Stomach smooth muscle (tissue), 2 donors: ENCODE results near the gene FAM98C.
"Not testable (repeated sequence)": the region's sequence is repeated elsewhere in the genome, so short reads cannot be mapped to it uniquely, and the experiment has no call there.

Experiments used
- H3K27ac ChIP-seq: one replicate; pipeline ENCODE4 v1.7.0; 2013; ENCODE audit warnings: mild to moderate bottlenecking, low read length, inconsistent platforms
- H3K27me3 ChIP-seq, 2 donors: one replicate each; pipeline ENCODE4 v1.7.0; 2013; ENCODE audit warnings: low read length in 2 of 2; ENCODE audit not compliant: insufficient read depth in 2 of 2, control insufficient read depth in 1 of 2
- H3K36me3 ChIP-seq, 2 donors: one replicate each; pipeline ENCODE4 v1.7.0; 2013; ENCODE audit warnings: low read length in 2 of 2; ENCODE audit not compliant: control insufficient read depth in 2 of 2, insufficient read depth in 2 of 2
- H3K4me1 ChIP-seq: one replicate; pipeline ENCODE4 v1.7.0; 2013; ENCODE audit warnings: low read length; ENCODE audit not compliant: control insufficient read depth, insufficient read depth
- H3K4me3 ChIP-seq, 2 donors: one replicate each; pipeline ENCODE4 v1.7.0; 2013; ENCODE audit warnings: low read length in 2 of 2
- H3K9ac ChIP-seq, 2 donors: one replicate each; pipeline ENCODE4 v1.7.0; 2013; ENCODE audit warnings: low read length in 2 of 2, mild to moderate bottlenecking in 1 of 2
- H3K9me3 ChIP-seq, 2 donors: one replicate each; pipeline ENCODE4 v1.7.0; 2013; ENCODE audit warnings: low read length in 2 of 2; ENCODE audit not compliant: control insufficient read depth in 2 of 2
- donor health status: healthy.
- donor health status: Pancreatic carcinoma.

The FAM98C gene

DNA sequence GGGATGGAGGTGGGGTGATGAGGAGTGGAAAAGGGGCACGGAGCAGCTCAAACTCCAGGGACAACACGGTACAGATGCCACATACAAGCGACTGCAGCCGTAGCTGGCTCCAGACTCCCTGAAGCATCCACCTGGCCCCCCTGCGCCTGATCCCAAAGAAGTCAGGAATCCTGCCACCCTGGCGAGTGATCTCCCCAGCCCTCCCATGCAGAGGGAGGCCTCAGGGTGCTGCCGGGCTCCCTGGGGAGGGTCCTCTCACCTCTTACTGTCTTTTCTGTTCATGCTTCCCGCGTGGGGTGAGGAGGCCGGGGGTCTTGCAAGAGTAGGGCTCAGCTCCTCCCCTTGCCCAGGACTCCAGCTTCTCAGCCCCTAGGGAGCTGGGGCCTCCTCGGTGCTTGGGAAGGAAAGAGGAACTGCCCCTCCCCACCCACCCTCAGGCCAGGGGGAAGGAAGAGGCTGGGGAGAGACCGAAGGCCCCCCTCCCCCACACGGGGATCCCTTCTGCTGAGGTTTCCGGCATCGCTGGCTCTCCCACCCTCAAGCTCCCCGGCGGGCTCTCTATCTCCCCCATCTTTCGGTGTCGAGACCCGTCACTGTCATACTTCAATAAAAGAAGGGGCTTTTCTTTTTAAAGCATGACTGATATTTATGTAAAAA, 23.0 kb downstream of the FAM98C start, which contains the start of gene RASGRP4:
TSS of gene RASGRP4 (minus strand) at position 410 of the 657 bp plus-strand sequence. CDS start at position 282, 128 bp downstream.
- no peaks in the 10 kb centered on the region for H3K36me3 ChIP-seq
- H3K9ac ChIP-seq: no peak within 1 kb of the TSS
- peaks cover 0 to 7% of the 10 kb centered on the region in 2 donors for H3K27me3 ChIP-seq
- peak within 1 kb of the TSS in 1 of 2 donors; percentile 35 for H3K4me3 ChIP-seq
- H3K27ac ChIP-seq: no peak within 1 kb of the TSS
- no peaks in the 10 kb centered on the region for H3K4me1 ChIP-seq
- H3K9me3 ChIP-seq: no peaks in the 10 kb centered on the region

- not testable (repeated sequence) for H3K27ac ChIP-seq, H3K4me3 ChIP-seq, H3K4me1 ChIP-seq, H3K9ac ChIP-seq, H3K9me3 ChIP-seq, H3K36me3 ChIP-seq, H3K27me3 ChIP-seq
These were observed 24.3 kb downstream of the FAM98C start for GRCh38 chr19:38427035-38427677.

DNA sequence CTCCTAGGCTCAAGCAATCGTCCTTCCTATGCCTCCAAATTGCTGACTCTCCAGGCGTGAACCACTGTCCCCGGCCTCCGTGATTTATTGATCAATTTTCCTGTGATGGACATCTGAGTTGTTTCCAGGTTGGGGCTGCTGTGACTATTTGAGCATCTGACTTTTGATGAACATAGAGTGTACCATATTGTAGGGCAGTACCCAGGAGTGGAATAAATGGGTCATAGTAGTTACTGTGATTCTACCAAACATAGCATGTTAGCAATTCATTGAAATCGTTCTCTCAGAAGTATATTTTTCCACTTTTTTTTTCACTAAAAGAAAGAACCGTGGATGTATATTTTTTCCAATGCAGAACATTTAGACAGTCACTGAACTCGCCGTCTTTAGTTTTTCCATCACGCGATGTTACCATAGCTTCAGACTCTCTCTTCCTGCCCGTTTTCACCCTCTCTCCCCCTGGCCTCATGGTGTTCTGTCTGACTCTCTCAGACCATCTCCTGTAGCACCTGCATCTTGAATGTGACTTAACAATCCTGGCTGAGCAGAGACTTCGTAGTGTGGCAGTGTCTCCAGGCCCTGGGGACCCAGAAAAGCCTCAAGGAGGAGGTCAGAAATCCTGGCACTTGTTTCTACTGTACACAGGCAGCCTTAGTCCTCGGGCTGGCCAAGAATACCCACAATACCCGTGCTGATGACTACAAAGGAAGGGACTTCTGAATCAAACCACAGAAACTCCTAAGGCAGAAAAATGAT, 26.3 kb downstream of the FAM98C start:
- H3K27ac ChIP-seq: no peak overlapping the region
- H3K4me1 ChIP-seq: no peaks in the 10 kb centered on the region
- H3K36me3 ChIP-seq: no peaks in the 10 kb centered on the region
- H3K27me3 ChIP-seq: peaks cover 10 to 13% of the 10 kb centered on the region in 2 donors
- no peaks in the 10 kb centered on the region for H3K9me3 ChIP-seq
- no peak overlapping the region for H3K9ac ChIP-seq
- H3K4me3 ChIP-seq: no peak overlapping the region

- no peak overlapping the region for H3K9ac ChIP-seq
- no peaks in the 10 kb centered on the region for H3K4me1 ChIP-seq
- H3K27me3 ChIP-seq: peaks cover 16 to 18% of the 10 kb centered on the region in 2 donors
- H3K9me3 ChIP-seq: no peaks in the 10 kb centered on the region
- H3K4me3 ChIP-seq: no peak overlapping the region
- no peaks in the 10 kb centered on the region for H3K36me3 ChIP-seq
- no peak overlapping the region for H3K27ac ChIP-seq
These were observed 26.9 kb downstream of the FAM98C start for GRCh38 chr19:38429811-38430156.

DNA sequence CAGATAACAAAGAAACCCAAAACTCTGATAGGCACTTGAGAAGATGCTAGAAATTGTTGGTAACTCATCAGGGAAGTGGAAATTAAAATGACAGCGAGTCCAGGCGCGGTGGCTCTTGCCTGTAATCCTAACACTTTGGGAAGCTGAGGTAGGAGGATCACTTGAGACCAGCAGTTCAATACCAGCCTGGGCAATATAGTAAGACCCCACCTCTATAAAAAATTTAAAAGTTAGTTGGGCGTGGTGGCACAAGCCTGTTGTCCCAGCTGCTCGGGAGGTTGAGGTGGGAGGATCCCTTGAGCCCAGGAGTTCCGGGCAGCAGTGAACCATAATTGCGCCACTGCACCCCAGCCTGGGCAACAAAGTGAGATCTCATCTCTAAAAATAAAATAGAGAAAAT, 28.0 kb downstream of the FAM98C start:
- Histone ChIP-seq H3K27ac (no peak overlapping the region), H3K9ac (no peak overlapping the region), H3K9me3 (no peaks in the 10 kb centered on the region), H3K36me3 (no peaks in the 10 kb centered on the region), H3K27me3 (peaks cover 16 to 20% of the 10 kb centered on the region in 2 donors), H3K4me3 (no peak overlapping the region), H3K4me1 (no peaks in the 10 kb centered on the region)

- Histone ChIP-seq H3K4me1 (no peaks in the 10 kb centered on the region), H3K9ac (no peak within 1 kb of the TSS), H3K27ac (no peak within 1 kb of the TSS), H3K36me3 (no peaks in the 10 kb centered on the region), H3K27me3 (peaks cover 16 to 20% of the 10 kb centered on the region in 2 donors), H3K9me3 (no peaks in the 10 kb centered on the region), H3K4me3 (no peak within 1 kb of the TSS)
These were observed 30.4 kb downstream of the FAM98C start, which contains the start of gene RYR1 for GRCh38 chr19:38433268-38433733. Gene RYR1, plus strand, starts transcription at chr19:38433691. Its CDS starts 139 bp downstream, at chr19:38433830.

- H3K9ac ChIP-seq: no peak overlapping the region
These were observed 31.7 kb downstream of the FAM98C start for GRCh38 chr19:38434549-38435051.

GRCh38 chr19:38437295-38437694, 34.4 kb downstream of the FAM98C start:
- Histone ChIP-seq H3K4me1 (no peaks in the 10 kb centered on the region), H3K27ac (no peak overlapping the region), H3K9ac (no peak overlapping the region), H3K4me3 (no peak overlapping the region), H3K9me3 (no peaks in the 10 kb centered on the region), H3K27me3 (peaks cover 19 to 22% of the 10 kb centered on the region in 2 donors), H3K36me3 (no peaks in the 10 kb centered on the region)

More at GRCh38 chr19:38434549-38435051, 31.7 kb downstream of the FAM98C start:
- Histone ChIP-seq H3K9me3 (no peaks in the 10 kb centered on the region), H3K4me3 (no peak overlapping the region), H3K27ac (no peak overlapping the region), H3K4me1 (no peaks in the 10 kb centered on the region), H3K36me3 (no peaks in the 10 kb centered on the region), H3K27me3 (peaks cover 14 to 20% of the 10 kb centered on the region in 2 donors)

DNA sequence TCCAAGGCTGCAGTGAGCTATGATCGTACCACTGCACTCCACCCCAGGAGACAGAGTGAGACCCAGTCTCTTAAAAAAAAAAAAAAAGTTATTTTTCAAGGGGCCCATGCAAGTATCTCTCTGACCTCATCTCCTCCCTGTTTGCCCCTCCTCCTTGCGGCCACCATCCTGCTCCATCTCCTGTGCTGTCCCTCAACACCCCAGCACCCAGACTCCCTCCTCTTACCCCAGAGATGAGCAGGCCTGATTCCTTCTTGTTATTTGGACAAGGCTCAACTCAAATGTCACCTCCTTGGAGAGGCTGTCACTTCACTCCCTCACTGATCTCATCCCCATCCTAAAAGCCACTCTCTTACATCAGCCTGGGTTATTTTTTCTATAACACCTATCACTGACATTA, 35.0 kb downstream of the FAM98C start:
- H3K27ac ChIP-seq: no peak overlapping the region
- H3K9ac ChIP-seq: no peak overlapping the region
- no peaks in the 10 kb centered on the region for H3K9me3 ChIP-seq
- H3K4me3 ChIP-seq: no peak overlapping the region
- no peaks in the 10 kb centered on the region for H3K4me1 ChIP-seq
- no peaks in the 10 kb centered on the region for H3K36me3 ChIP-seq
- H3K27me3 ChIP-seq: peaks cover 19 to 23% of the 10 kb centered on the region in 2 donors

DNA sequence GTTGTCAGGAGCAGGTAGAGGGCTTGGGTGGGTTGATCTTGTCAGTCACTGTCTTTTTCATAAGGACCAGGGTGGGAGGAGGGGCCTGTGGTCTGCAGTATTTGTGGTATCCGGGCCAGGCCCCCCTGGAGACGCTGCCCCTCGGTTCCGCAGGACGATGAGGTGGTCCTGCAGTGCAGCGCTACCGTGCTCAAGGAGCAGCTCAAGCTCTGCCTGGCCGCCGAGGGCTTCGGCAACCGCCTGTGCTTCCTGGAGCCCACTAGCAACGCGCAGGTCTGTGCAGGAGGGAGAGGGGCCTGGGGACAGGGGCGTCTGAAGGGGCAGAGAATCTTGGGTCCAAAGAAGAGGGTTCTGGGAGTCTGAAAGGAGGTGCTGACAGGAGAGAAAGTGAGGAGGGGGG, 37.7 kb downstream of the FAM98C start:
- H3K27me3 ChIP-seq: peaks cover 3 to 5% of the 10 kb centered on the region in 2 donors
- no peaks in the 10 kb centered on the region for H3K4me1 ChIP-seq
- H3K9me3 ChIP-seq: no peaks in the 10 kb centered on the region
- H3K36me3 ChIP-seq: no peaks in the 10 kb centered on the region
- H3K4me3 ChIP-seq: no peak overlapping the region
- no peak overlapping the region for H3K9ac ChIP-seq
- H3K27ac ChIP-seq: no peak overlapping the region
